GM23338 (cell line): ENCODE data around the gene CDK14.

Experiments
- CREB1 ChIP-seq: fragments of 250-450 bp; sonication (Bioruptor Pico); IDR thresholded peaks from 2 replicates; pipeline ENCODE4 v1.5.0; 2020; ENCODE audit warnings: low read depth, mild to moderate bottlenecking, moderate library complexity
- ETS1 ChIP-seq: IDR thresholded peaks from 2 replicates; pipeline ENCODE4 v1.6.1; 2016; ENCODE audit warnings: antibody characterized with exemption
- EZH2 ChIP-seq: fragments of 200-600 bp; sonication (generic); IDR thresholded peaks from one replicate; pipeline ENCODE4 v1.8.0; 2017; ENCODE audit warnings: antibody characterized with exemption, mild to moderate bottlenecking, low read depth; ENCODE audit not compliant: unreplicated experiment
- EZH2phosphoT487 ChIP-seq: fragments of 200-600 bp; sonication (generic); IDR thresholded peaks from one replicate; pipeline ENCODE4 v1.8.1; 2018; ENCODE audit warnings: antibody characterized with exemption; ENCODE audit not compliant: unreplicated experiment
- JUNB ChIP-seq: IDR thresholded peaks from one replicate; pipeline ENCODE4 v1.6.1; 2016; ENCODE audit warnings: antibody characterized with exemption; ENCODE audit not compliant: unreplicated experiment
- POLR2AphosphoS5 ChIP-seq: IDR thresholded peaks from 2 replicates; pipeline ENCODE4 v1.6.1; 2016; ENCODE audit warnings: antibody characterized with exemption, low read depth
- STAT1 ChIP-seq: IDR thresholded peaks from one replicate; pipeline ENCODE4 v1.6.1; 2016; ENCODE audit warnings: antibody characterized with exemption; ENCODE audit not compliant: unreplicated experiment
- TF ChIP-seq, protein P1 (sequence below): IDR thresholded peaks from one replicate; pipeline ENCODE4 v1.6.1; 2018; ENCODE audit warnings: antibody characterized with exemption; ENCODE audit not compliant: unreplicated experiment
- TF ChIP-seq, protein P2 (sequence below), 2 experiments: fragments of 200-600 bp in 1 of 2; sonication (generic) in 1 of 2; conservative IDR thresholded peaks; 2 replicates each; pipeline versions ENCODE4 v1.5.1 to v1.6.1; 2016 to 2017; ENCODE audit warnings: antibody characterized with exemption in 2 of 2, low read depth in 2 of 2, mild to moderate bottlenecking in 2 of 2, moderate library complexity in 1 of 2

DNA sequence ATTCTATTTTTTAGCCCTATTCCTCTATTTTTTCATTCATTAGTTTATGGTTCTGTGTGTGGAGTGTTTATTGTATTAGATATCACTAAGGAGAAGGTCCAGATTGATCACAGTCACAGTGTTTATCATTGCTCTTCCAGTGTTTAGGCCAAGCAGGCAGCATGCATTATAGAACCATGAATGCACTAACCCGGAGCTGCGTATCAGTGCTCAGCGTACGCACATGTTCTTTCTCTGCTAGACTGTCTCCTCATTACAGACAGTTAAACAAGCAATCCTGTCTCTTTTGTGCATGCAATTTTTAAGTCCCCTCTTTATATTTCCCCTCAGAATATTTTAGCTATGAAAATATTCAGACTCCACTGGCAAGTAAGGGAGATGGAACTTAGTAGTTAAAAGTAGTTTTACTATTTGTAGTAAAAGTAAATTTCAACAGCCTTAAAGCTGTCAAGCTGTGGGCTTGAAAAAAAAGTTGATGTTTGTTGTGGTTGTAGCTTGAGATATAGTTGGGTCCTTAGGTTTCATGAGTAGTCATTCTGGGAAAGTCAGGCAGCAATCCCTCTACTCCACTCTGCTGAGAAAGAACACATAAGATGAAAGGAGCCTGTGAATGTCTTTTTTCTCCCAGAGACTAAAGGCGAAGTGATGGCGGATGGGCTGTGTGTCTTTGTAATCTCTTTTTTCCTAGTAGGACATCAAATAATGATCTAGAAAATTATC lies 260.4 kb downstream of the CDK14 start:
- no peak for TF ChIP-seq POLR2AphosphoS5
- TF ChIP-seq EZH2 = no peak
- TF ChIP-seq, protein P1, sequence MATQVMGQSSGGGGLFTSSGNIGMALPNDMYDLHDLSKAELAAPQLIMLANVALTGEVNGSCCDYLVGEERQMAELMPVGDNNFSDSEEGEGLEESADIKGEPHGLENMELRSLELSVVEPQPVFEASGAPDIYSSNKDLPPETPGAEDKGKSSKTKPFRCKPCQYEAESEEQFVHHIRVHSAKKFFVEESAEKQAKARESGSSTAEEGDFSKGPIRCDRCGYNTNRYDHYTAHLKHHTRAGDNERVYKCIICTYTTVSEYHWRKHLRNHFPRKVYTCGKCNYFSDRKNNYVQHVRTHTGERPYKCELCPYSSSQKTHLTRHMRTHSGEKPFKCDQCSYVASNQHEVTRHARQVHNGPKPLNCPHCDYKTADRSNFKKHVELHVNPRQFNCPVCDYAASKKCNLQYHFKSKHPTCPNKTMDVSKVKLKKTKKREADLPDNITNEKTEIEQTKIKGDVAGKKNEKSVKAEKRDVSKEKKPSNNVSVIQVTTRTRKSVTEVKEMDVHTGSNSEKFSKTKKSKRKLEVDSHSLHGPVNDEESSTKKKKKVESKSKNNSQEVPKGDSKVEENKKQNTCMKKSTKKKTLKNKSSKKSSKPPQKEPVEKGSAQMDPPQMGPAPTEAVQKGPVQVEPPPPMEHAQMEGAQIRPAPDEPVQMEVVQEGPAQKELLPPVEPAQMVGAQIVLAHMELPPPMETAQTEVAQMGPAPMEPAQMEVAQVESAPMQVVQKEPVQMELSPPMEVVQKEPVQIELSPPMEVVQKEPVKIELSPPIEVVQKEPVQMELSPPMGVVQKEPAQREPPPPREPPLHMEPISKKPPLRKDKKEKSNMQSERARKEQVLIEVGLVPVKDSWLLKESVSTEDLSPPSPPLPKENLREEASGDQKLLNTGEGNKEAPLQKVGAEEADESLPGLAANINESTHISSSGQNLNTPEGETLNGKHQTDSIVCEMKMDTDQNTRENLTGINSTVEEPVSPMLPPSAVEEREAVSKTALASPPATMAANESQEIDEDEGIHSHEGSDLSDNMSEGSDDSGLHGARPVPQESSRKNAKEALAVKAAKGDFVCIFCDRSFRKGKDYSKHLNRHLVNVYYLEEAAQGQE = no peak
- TF ChIP-seq, protein P2, sequence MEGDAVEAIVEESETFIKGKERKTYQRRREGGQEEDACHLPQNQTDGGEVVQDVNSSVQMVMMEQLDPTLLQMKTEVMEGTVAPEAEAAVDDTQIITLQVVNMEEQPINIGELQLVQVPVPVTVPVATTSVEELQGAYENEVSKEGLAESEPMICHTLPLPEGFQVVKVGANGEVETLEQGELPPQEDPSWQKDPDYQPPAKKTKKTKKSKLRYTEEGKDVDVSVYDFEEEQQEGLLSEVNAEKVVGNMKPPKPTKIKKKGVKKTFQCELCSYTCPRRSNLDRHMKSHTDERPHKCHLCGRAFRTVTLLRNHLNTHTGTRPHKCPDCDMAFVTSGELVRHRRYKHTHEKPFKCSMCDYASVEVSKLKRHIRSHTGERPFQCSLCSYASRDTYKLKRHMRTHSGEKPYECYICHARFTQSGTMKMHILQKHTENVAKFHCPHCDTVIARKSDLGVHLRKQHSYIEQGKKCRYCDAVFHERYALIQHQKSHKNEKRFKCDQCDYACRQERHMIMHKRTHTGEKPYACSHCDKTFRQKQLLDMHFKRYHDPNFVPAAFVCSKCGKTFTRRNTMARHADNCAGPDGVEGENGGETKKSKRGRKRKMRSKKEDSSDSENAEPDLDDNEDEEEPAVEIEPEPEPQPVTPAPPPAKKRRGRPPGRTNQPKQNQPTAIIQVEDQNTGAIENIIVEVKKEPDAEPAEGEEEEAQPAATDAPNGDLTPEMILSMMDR (conservative IDR thresholded peaks at IDR 0.05; ENCODE audit: low read depth in 2 of 2) = no peak
- TF ChIP-seq STAT1 = no peak
- no peak for TF ChIP-seq ETS1
- no peak for TF ChIP-seq CREB1 (CRISPR knock-in tag)
- no peak for TF ChIP-seq JUNB
- TF ChIP-seq EZH2phosphoT487 = no peak
